ENCODE measurements around the gene MRNIP. TPM values are rescaled to one million over a fixed set of nuclear protein-coding genes. Genes with fewer than 3 reads are reported as not detected.

MRNIP gene
- total and polyA plus RNA-seq, 2 of the 8 experiments (the other 6 are each of a cell fraction or from before 2014, with no cell fraction given), result 29.6 TPM

DNA sequence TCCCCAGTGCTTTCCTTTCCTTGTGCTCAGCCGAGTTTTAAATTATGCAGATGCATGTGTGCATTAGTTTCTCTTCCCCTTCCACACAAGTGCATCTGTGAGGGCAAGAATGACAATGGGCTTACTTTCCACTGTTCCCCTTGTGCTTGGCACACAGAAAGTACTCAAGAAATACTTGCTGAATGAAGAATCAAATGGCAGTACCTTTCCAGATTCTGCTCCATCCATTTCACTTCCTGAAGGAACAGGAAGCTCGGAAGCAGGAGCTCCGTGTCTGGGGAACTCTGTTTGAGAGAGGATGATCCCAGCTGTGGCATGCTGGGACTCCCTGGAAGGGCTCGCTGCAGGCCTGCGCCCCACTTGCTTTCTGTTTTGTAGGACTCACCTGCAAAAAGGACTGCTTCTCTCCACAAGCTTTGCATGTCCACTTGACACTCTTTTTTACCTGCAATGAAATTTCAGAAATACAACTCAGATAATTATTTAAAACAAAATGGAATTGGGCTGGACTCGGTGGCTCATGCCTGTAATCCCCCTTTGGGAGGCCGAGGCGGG, 5.5 kb downstream of the MRNIP start:
- no peak overlapping the region for H3K4me3 ChIP-seq (ENCODE audit: extremely low read depth in 1 of 4, insufficient read depth in 2 of 4, low read depth in 3 of 4, low read length in 4 of 4)
- no peak overlapping the region for H3K14ac ChIP-seq (ENCODE audit: insufficient read length)
- no peak overlapping the region for H3K4ac ChIP-seq (replicated peaks; ENCODE audit: insufficient read length, low read depth, low read length)
- H4K20me1 ChIP-seq (replicated peaks in 1 of 2; ENCODE audit: control insufficient read depth in 1 of 2, insufficient read depth in 2 of 2, low read length in 2 of 2), result peaks cover 2 to 4% of the 10 kb centered on the region in 2 experiments
- DNase-seq (ENCODE audit: low read depth in 1 of 2, low spot score in 2 of 2), result no peak
- H3K18ac ChIP-seq (ENCODE audit: extremely low read depth, low read length), result no peak overlapping the region
- H3K27me3 ChIP-seq (replicated peaks in 1 of 4; ENCODE audit: control insufficient read depth in 3 of 4, extremely low read depth in 1 of 4, insufficient read depth in 3 of 4, low read length in 3 of 4), result peaks cover 0 to 1% (median 0%) of the 10 kb centered on the region in 4 experiments; a peak in 1 of 7 replicates
- peaks cover 0 to 6% of the 10 kb centered on the region in 2 experiments; a peak in 1 of 4 replicates for H3K79me2 ChIP-seq (ENCODE audit: control insufficient read depth in 1 of 2, insufficient read depth in 2 of 2, low read length in 2 of 2)
- H2AK5ac ChIP-seq (ENCODE audit: low read depth, low read length), result no peak overlapping the region
- H3K4me2 ChIP-seq (ENCODE audit: insufficient read depth in 1 of 2, low read depth in 2 of 2, low read length in 2 of 2), result no peak overlapping the region
- no peak overlapping the region for H3K9ac ChIP-seq (replicated peaks in 1 of 4; ENCODE audit: extremely low read depth in 1 of 4, low read depth in 3 of 4, low read length in 3 of 4)
- H3K23ac ChIP-seq (ENCODE audit: insufficient read length), result no peak overlapping the region
- no peak overlapping the region for H2BK15ac ChIP-seq (ENCODE audit: low read length)
- H4K8ac ChIP-seq (ENCODE audit: extremely low read depth, insufficient read depth, low read length), result no peak overlapping the region
- no peak overlapping the region for H2BK5ac ChIP-seq (ENCODE audit: low read depth, low read length)
- H2BK12ac ChIP-seq (ENCODE audit: low read depth, low read length), result no peak overlapping the region
- H3K9me3 ChIP-seq (ENCODE audit: insufficient read depth in 2 of 2, low read depth in 1 of 2, low read length in 1 of 2), result no peaks in the 10 kb centered on the region
- peaks cover 2 to 38% (median 22%) of the 10 kb centered on the region in 4 experiments; a peak in 7 of 8 replicates for H3K36me3 ChIP-seq (ENCODE audit: control insufficient read depth in 2 of 4, insufficient read depth in 4 of 4, low read length in 3 of 4)
- H2AFZ ChIP-seq (ENCODE audit: low read length), result no peak overlapping the region
- H4K91ac ChIP-seq (replicated peaks; ENCODE audit: insufficient read length, low read length), result no peak overlapping the region
- no peak overlapping the region for H2BK120ac ChIP-seq (replicated peaks; ENCODE audit: low read depth, low read length)
- H3K27ac ChIP-seq (ENCODE audit: low read depth, low read length), result no peak overlapping the region
- no peak overlapping the region for H4K5ac ChIP-seq (ENCODE audit: insufficient read length, low read depth, low read length)
- FAIRE-seq, result no peak
- peaks cover 2% of the 10 kb centered on the region for H3K23me2 ChIP-seq (ENCODE audit: low read depth, low read length)
- ChIA-PET CTCF (ENCODE audit: partially characterized antibody) (interaction anchor here (0.6 to 1.3 kb wide), 3 partner anchors 51 to 90 kb away, joined by 3 to 5 read pairs (median 5); no protein-coding TSS in a partner anchor), POLR2A (ENCODE audit: partially characterized antibody) (no interaction called here)
- H3K79me1 ChIP-seq (ENCODE audit: low read depth, low read length), result peaks cover 3% of the 10 kb centered on the region; the same call in 1 of the 2 replicates
- WGBS, 2 experiments (ENCODE audit: extremely low coverage in 1 of 2, insufficient coverage in 1 of 2, insufficient read length in 1 of 2, insufficient replicate concordance in 2 of 2, low coverage in 1 of 2, low lambda C conversion rate in 2 of 2, missing lambda C conversion rate in 1 of 2), result 96% methylated on average over 8 of the region's 8 CpGs; no CpG with 5 or more reads in 1 of the 2 experiments
- no peak overlapping the region for H3K56ac ChIP-seq (replicated peaks; ENCODE audit: insufficient read length, low read depth, low read length)
- no peaks in the 10 kb centered on the region for H3K4me1 ChIP-seq (replicated peaks in 1 of 4; ENCODE audit: control insufficient read depth in 3 of 4, insufficient read depth in 4 of 4, low read length in 3 of 4)
- H2BK20ac ChIP-seq (ENCODE audit: low read length), result no peak overlapping the region
- TF ChIP-seq POU5F1 (IDR thresholded peaks at IDR 0.05; ENCODE audit: low read depth, low read length), result no peak
- no peak for TF ChIP-seq SP1 (IDR thresholded peaks at IDR 0.05; ENCODE audit: low read depth, low read length)
- no peak for TF ChIP-seq EGR1 (IDR thresholded peaks at IDR 0.05; ENCODE audit: borderline replicate concordance, low read depth, low read length)
- TF ChIP-seq, protein P1, sequence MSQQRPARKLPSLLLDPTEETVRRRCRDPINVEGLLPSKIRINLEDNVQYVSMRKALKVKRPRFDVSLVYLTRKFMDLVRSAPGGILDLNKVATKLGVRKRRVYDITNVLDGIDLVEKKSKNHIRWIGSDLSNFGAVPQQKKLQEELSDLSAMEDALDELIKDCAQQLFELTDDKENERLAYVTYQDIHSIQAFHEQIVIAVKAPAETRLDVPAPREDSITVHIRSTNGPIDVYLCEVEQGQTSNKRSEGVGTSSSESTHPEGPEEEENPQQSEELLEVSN (IDR thresholded peaks at IDR 0.05), result no peak
- no peak for TF ChIP-seq RAD21 (IDR thresholded peaks at IDR 0.05 in 1 of 2, conservative IDR thresholded peaks at IDR 0.05 in 1 of 2; ENCODE audit: low read depth in 2 of 2, low read length in 2 of 2)
- no peak for TF ChIP-seq SIRT6 (IDR thresholded peaks at IDR 0.05; ENCODE audit: low read length)
- TF ChIP-seq CBX8 (IDR thresholded peaks at IDR 0.05; ENCODE audit: borderline replicate concordance, low read depth, low read length), result no peak
- TF ChIP-seq RFX5 (IDR thresholded peaks at IDR 0.05; ENCODE audit: borderline replicate concordance, low read depth, low read length), result no peak
- TF ChIP-seq CHD2 (IDR thresholded peaks at IDR 0.05; ENCODE audit: low read length), result no peak
- no peak for TF ChIP-seq GTF2F1 (IDR thresholded peaks at IDR 0.05; ENCODE audit: borderline replicate concordance, low read depth, low read length)
- no peak for TF ChIP-seq MAFK (IDR thresholded peaks at IDR 0.05; ENCODE audit: low read depth, low read length)
- no peak for TF ChIP-seq TCF12 (IDR thresholded peaks at IDR 0.05; ENCODE audit: low read depth, low read length)
- no peak for TF ChIP-seq CBX5 (IDR thresholded peaks at IDR 0.05; ENCODE audit: low read depth, low read length)
- no peak for TF ChIP-seq SRF (IDR thresholded peaks at IDR 0.05; ENCODE audit: low read depth, low read length)

All from H1 (cell line).